ENCODE data around the gene IVNS1ABP.
"Not testable (repeated sequence)": the region's sequence is repeated elsewhere in the genome, so short reads cannot be mapped to it uniquely, and the experiment has no call there.

The IVNS1ABP gene

DNA sequence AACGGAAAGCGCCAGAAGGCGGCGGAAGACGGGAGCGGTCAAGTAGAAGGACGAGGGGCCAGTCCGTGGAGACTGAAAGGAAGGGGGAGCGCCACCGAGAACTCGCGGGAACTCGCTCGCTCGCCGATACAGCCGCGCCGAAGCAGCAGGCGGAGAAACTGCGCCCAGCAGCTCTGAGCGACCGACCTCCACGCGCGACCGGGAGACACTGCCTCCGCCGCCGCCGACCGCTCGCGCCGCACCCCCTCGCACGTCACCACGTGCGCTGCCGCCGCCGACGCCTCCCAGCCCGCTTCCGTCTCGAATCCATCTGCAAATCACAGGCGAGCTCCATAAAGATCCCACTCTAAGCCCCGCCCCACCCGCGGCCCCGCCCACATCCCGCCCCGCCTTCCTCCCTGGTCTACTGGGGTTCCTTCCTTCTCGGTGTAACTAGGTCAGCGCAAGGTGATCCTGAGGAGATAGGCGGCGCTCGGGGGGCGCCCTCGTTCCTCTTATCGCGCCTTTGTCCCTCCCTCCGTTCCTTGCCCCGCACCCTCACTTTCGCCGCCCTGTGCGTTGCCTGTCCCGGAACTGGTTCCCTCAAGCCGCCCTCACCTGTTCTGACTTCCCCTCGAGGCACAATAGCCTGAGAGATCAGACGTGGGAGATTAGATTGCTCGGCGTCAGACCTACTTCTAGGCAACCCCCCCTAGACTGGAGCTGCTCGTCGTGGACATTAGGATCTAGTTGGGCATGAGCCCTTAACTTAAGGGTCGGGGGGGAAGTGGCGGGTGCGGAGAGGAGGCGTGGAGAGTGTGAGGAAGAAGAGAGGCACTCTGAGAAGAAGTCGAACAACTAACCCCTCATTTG lies at the start of gene IVNS1ABP:
IVNS1ABP (minus strand) TSS at position 210 of the 852 bp plus-strand sequence. CDS start 7,750 bp downstream, outside the sequence.
- DNase-seq, result peak; percentile 90

DNA sequence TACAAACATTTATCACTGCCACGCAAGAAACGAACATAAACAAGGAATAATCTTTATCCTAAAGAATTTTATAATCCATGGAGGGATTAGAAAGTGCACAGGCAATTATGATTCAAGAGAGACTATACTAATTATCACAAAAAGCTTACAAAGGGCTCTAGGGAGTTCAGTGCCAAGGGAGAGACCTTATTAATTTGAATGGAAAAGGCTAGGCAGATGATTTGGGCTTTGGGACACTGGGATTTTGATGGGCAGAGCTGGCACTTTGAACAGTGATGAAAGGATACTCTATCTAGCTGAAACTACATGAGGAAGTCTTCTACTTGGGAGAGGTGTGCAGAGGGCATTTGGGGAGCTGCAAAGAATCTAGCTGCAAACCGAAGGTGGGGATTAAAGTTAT lies 48.9 kb upstream of the IVNS1ABP start:
- DNase-seq, result no peak

DNA sequence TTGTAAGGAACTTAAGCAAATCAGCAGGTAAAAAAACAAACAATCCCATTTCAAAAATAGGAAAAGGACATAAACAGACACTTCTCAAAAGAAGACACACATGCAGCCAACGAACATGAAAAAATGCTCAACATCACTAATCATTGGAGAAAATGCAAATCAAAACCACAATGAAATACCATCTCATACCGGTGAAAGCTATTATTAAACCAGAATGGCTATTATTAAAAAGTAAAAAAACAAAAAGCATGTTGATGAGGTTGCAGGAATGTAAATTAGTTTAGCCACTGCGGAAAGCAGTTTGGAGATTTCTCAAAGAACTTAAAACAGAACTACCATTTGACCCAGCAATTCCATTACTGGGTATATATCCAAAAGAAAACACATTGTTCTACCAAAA lies 47.5 kb upstream of the IVNS1ABP start:
- not testable (repeated sequence) for DNase-seq

DNA sequence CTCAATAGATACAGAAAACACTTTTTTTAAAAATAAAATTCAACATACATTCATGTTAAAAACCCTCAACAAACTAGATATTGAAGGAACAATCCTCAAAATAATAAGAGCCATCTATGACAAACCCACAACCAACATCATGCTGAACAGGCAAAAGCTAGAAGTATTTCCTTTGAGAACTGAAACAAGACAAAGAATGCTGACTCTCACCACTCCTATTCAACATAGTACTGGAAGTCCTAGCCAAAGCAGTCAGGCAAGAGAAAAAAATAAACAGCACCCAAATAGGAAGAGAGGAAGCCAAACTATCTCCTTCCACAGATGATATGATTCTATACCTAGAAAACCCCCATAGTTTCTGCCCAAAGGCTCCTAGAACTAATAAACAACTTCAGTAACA lies 46.2 kb upstream of the IVNS1ABP start:
- DNase-seq, result no peak

DNA sequence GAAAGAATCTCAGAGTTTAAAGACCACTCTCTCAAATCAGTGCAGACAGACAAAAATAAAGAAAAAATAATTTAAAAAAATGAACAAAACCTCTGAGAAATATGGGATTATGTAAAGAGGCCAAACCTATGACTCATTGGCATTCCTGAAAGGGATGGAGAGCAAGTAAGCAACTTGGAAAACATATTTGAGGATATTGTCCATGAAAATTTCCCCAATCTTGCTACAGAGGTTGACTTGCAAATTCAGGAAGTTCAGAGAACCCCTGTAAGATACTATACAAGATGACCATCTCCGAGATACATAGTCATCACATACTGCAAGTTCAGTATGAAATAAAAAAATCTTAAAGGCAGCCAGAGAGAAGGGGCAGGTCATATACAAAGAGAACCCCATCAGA lies 43.7 kb upstream of the IVNS1ABP start:
- DNase-seq, result no peak

- DNase-seq, result no peak
These were observed 41.9 kb upstream of the IVNS1ABP start for GRCh38 chr1:185358957-185359356.

- DNase-seq, result no peak
These were observed 38.9 kb upstream of the IVNS1ABP start for GRCh38 chr1:185355947-185356346.

DNA sequence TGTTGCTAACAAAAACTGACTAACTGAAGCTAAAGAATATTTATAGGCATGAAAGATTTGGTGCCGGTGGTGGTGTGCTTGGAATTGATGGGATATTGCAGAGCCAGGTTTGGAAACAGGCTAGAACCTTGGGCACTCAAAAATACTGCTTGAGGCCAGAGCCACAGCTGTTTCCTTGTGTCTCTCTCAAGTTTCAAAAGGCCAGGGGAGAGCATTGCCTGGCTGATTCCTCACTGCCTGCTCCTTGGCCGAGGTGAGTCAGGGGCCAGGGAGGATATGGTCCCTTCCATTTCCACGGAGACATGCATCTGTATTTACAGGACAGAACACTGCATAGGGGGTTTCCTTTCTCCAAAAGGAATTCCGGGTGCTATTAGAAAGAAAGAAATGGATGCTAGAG lies 36.1 kb upstream of the IVNS1ABP start:
- no peak for DNase-seq

DNA sequence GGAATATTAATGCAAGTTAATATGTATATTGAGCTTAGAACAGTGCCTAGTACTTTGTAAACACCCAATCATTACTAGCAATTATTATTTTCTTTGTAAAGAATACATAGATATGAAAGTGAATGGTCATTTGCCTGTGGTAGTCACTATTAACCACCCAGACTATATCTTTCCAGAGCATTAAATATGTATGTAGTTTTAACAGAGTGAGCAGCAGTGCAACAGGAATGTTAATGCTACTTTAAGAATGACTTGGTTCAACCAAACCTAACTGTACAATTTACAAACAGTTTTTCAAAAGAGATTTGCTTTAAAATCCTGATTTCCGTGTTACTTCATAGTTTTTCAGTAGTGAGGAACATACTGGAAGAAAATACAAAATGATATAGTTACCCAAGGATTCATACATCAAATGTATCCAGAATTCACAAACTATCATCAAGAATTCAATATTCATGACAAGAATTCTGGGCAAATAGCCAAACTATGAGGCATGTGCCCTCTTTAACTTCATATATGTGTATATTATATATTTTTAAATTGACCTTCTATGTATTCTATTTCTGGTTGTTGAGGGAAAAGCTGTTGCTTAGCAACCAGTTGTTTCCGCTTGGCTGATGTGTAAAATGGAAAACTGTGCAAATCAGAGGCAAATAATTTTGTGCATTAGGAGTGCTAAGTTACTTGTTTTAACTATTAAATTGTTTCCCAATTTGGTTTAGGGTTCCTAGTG lies 34.9 kb upstream of the IVNS1ABP start:
- peak; percentile 10 for DNase-seq

GRCh38 chr1:185350027-185350442 lies 33.0 kb upstream of the IVNS1ABP start:
- no peak for DNase-seq

DNA sequence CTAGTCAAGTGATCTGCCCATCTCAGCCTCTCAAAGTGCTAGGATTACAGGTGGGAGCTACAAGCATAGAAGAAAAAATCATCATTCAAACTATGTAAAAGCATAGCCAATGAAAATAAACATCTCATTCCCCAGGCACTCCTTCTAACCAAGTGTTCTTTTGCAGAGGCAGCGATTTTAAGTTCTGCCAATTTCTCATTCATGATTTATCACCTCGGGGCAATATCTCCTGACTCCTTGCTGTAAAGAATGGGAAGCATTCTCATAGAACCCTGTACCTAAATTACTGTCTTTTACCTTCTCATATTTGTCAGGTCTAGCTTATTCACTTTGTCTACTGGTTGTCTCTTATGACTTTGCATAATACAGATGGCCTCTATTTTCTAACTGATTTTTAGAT lies 32.5 kb upstream of the IVNS1ABP start:
- no peak for DNase-seq

- DNase-seq, result no peak
These were observed 31.9 kb upstream of the IVNS1ABP start for GRCh38 chr1:185348985-185349384.

DNA sequence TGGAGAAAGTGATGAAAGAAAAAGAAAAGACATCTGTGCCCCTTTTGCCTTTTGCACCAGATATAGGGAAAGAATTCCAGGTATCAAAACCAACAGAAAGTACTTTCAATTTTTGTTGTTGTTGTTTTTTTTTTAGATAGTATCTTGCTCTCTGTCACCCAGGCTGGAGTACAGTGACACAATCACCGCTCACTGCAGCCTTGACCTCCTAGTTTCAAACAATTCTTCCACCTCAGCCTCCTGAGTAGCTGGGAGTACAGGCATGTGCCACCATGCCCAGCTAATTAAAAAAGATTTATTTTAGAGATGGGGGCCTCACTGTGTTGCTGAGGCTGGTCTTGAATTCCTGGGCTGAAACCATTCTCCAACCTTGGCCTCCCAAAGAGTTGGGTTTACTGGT lies 31.3 kb upstream of the IVNS1ABP start:
- DNase-seq, result no peak

- no peak for DNase-seq
These were observed 29.1 kb upstream of the IVNS1ABP start for GRCh38 chr1:185345913-185346720.

DNA sequence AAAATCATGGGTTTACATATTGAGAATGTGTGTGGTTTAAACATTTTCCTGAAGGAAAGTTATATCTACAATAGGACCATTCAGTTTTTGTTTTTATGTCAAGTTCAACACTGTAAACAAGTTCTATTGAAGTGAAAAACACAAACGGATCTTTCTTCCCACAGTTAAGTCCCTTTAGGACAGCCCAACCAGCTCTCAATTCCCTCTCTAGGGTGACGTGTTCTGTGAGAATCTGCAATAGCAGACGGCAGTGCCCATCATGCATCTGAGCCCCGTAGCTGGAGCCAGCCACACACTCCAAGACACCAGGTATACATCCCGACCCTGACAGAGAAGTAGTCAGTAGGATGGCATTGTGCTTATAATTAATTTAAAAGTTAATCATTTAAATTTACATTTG lies 26.3 kb upstream of the IVNS1ABP start:
- DNase-seq, result no peak

DNA sequence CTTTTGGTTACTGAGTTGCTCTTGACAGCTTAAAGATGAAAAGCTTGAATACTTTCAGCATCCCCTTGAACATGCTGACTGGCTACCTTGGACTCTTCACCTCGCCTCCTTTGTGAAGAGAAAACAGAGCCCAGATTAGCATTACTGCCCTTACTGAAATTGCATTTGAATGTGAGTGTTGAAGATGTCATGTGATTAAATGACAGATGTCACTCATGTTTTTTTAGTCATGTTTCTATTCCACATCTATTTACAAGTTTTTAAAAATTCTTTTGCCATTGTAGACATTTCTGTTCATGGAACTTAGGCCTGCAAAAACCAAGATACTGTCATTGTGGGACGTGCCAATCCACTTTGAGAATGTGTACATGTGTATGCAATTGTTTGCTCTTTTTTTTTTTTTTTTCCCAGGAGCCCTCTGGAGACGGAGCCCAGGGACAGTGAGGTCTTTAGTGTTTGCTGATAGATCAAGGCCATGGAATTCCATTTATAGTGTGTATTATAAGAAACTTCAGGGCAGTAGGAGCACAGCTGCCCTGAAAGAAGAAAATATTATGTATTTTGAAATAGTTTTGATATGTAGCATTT lies 25.7 kb upstream of the IVNS1ABP start:
- DNase-seq, result no peak

DNA sequence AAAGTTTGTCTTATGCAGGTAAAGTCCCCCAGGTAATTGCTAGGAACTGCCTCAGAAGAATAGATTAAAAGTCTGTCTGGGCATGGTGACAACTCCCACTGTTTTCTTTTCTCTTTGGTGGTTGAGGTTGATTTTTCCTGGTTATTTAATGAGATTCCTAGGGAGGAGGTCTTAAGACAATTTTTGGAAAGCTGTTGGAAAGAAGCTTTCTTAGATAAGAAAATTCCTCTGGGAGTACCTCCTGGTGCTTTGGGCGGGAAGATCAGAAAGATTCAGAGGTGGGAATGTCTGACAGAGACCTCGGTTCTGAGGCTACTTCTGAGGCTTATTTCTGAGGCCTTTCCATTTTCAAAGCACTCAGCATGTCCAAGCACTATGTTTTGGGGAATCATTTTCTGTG lies 25.0 kb upstream of the IVNS1ABP start:
- no peak for DNase-seq

- DNase-seq, result no peak
These were observed 24.2 kb upstream of the IVNS1ABP start for GRCh38 chr1:185341196-185341781.

DNA sequence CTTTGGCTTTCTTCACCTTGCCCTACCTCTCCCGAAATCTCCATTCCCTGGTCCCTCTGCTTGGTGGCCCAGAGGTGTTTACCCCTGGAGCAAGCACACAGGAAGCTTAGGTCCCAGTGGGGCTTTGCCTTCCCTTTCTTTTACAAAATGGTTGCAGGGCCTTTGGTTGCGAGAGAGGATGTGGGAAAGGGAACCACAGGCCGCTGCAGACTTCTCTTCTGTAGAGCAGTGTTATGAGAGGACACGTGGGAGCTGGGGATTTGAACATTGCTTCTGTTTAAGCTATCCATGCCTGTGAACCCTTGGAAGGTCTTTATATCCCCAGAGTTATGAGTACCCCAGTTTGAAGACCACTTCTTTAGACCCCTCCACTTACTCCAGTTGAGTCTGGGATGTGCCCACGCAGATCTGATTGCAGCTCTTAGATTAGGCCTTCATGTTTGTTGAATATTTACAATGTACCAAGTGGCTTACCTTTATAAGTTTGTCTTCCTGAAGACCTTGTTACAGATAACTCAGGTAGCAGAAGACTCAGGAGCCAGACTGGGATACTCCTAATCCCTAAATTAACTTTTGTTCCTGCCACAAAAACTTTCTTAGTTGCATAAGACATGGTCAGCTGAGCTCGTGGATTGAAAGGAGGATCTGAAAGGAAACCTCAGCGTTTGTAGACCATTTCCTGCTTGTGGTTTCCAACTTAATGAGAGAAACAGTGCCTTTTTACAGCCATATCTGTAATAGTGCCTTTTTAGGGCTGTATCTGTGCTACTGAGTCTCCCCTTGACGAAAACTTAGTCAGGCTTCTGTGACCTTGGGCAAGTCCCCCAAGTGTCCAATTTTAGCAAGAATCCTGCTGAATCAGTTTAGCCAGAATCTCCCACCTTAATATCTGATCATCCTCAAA lies 21.9 kb upstream of the IVNS1ABP start:
- no peak for DNase-seq

DNA sequence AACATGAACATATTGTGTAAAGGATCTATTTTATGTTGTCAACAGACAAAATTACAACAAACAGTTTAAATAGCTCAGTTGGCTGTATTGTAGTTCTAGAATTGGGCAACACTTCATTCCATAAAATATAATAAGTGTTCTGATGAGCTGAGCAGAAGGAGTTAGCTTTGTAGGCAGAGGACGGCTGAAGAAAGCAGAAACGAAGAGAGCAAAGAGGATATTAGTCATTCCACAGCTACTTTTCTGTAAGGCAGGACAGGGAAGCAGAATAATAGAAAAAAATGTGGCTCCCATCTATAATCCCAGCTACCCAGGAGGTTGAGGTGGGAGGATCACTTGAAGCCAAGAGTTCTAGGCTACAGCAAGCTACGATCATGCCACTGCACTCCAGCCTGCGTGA lies 20.2 kb upstream of the IVNS1ABP start:
- no peak for DNase-seq

DNA sequence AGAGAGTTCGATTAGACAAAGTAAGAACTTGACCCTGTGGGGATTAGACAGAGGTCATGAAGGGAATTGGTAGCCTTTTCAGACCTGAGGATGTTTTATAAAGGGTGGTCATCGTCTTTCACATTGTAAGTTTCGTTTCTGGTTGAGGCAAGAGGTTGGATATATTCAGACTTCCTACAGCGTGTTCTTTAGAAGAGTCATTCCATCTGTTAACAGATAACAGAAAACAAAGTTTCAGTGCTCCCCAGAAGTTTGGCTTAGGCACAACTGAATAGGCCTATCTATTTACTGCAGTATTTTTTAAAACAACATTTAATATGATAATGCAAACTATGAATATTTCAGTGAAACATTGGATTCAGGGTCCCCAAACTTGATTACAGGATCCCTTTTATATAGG lies 17.1 kb upstream of the IVNS1ABP start:
- DNase-seq, result no peak

DNA sequence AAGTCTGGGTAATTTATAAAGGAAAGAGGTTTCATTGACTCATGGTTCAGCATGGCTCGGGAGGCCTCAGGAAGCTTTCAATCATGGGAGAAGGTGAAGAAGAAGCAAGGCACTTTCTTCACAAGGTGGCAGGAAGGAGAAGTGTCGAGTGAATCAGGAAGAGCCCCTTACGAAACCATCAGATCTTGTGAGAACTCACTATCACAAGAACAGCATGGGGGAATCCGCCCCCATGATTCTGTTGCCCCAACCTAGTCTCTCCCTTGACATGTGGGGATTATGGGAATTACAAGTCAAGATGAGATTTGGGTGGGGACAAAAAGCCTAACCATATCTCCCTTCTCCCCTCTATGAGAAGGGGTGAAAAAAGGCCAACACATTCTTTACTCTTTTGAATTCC lies 11.2 kb upstream of the IVNS1ABP start:
- DNase-seq, result no peak

All from NCI-H1694 treated with DMSO at 0.1 percent for 48 hours (cell line).